MCF 10A (cell line): ENCODE results near the gene TAS1R2. TPM values are rescaled to one million over a fixed set of nuclear protein-coding genes. Genes with fewer than 3 reads are reported as not detected.

Experiments
- BruUV-seq: library from RNA; stranded (reverse); fragments of 400-500 nt; replicated peaks from 2 replicates; lab custom pipeline; 2021; lab: Mats Ljungman, UMichigan
- CTCF ChIA-PET: fragments of 300-600 bp; sonication (Branson Sonifier 250); formaldehyde crosslinking; extraction: SDS; loops from one replicate; lab custom pipeline; 2021; ENCODE audit warnings: antibody characterized with exemption, inconsistent platforms; lab: Yijun Ruan, JAX
- POLR2A ChIA-PET: fragments of 300-600, 350-650 bp; sonication (Branson Sonifier 250); formaldehyde crosslinking; extraction: SDS; loops from one replicate; lab custom pipeline; 2020; ENCODE audit warnings: antibody characterized with exemption, inconsistent platforms; lab: Yijun Ruan, JAX
- DNase-seq: peaks from one replicate; pipeline ENCODE4 v3.0.0-alpha.2; 2018; ENCODE audit not compliant: unreplicated experiment
- H3K27ac Mint-ChIP-seq: one replicate; pipeline ENCODE4 v1.8.0; 2022; ENCODE audit warnings: mild to moderate bottlenecking, low read depth, mixed read lengths; ENCODE audit not compliant: unreplicated experiment
- H3K27me3 Mint-ChIP-seq: one replicate; pipeline ENCODE4 v1.8.0; 2022; ENCODE audit warnings: mixed read lengths; ENCODE audit not compliant: insufficient read depth, unreplicated experiment
- H3K36me3 Mint-ChIP-seq: one replicate; pipeline ENCODE4 v1.8.0; 2022; ENCODE audit warnings: mild to moderate bottlenecking, moderate library complexity, mixed read lengths; ENCODE audit not compliant: insufficient read depth, unreplicated experiment
- H3K4me1 Mint-ChIP-seq: one replicate; pipeline ENCODE4 v1.8.0; 2022; ENCODE audit warnings: mixed read lengths; ENCODE audit not compliant: insufficient read depth, unreplicated experiment
- H3K4me3 Mint-ChIP-seq: one replicate; pipeline ENCODE4 v1.8.0; 2022; ENCODE audit warnings: mild to moderate bottlenecking, moderate library complexity, mixed read lengths; ENCODE audit not compliant: unreplicated experiment
- H3K9me3 Mint-ChIP-seq: one replicate; pipeline ENCODE4 v1.8.0; 2022; ENCODE audit warnings: mixed read lengths; ENCODE audit not compliant: unreplicated experiment
- intact Hi-C: fragments of 100-400 bp; cut with micrococcal nuclease; formaldehyde crosslinking; loops from 2 replicates; pipeline ENCODE4 v1.14.1; 2022
- total RNA-seq: library from RNA; stranded (reverse); gene quantifications from 2 replicates; pipeline ENCODE4 v1.2.3, GENCODE V29; 2022
- TF ChIP-seq, protein P1 (sequence below): fragments of 200-600 bp; IDR thresholded peaks from one replicate; pipeline ENCODE4 v1.8.0; 2022; ENCODE audit warnings: antibody characterized with exemption, mild to moderate bottlenecking; ENCODE audit not compliant: unreplicated experiment

Gene TAS1R2
- total RNA-seq, 1 experiment from 2014 or later = not detected

DNA sequence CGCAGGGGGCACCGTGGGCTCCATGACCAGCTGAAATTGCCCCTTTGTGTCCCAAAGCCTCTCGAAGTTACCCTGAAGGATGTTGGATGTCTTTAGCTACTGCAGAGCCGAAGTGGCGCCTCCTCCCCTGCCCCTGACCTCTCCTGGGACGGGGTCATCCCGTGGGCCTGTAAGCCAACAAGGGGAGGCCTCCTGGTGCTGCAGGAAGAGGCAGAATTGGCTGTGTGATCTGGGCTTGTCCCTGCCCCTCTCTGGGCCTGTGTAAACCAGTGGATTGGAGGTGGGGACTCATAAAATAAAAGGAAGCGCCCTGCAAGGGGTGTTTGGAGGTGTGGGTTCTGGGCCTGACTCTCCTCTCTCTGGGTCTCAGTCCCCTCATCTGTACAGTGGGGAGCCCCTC is 2.1 kb upstream of the TAS1R2 start:
- Mint-ChIP-seq H3K36me3 (no peaks in the 10 kb centered on the region), H3K27me3 (peaks cover 34% of the 10 kb centered on the region), H3K4me1 (no peaks in the 10 kb centered on the region), H3K27ac (no peak overlapping the region), H3K4me3 (no peak overlapping the region), H3K9me3 (no peaks in the 10 kb centered on the region)
- CTCF ChIA-PET = interaction anchor here (0.8 kb wide), 1 partner anchor 13 kb away, joined by 3 read pairs; no protein-coding TSS in a partner anchor
- no TSS peak for BruUV-seq
- DNase-seq = no peak
- intact Hi-C loops = no loop called here
- POLR2A ChIA-PET = no interaction called here
- TF ChIP-seq, protein P1, sequence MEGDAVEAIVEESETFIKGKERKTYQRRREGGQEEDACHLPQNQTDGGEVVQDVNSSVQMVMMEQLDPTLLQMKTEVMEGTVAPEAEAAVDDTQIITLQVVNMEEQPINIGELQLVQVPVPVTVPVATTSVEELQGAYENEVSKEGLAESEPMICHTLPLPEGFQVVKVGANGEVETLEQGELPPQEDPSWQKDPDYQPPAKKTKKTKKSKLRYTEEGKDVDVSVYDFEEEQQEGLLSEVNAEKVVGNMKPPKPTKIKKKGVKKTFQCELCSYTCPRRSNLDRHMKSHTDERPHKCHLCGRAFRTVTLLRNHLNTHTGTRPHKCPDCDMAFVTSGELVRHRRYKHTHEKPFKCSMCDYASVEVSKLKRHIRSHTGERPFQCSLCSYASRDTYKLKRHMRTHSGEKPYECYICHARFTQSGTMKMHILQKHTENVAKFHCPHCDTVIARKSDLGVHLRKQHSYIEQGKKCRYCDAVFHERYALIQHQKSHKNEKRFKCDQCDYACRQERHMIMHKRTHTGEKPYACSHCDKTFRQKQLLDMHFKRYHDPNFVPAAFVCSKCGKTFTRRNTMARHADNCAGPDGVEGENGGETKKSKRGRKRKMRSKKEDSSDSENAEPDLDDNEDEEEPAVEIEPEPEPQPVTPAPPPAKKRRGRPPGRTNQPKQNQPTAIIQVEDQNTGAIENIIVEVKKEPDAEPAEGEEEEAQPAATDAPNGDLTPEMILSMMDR = no peak

DNA sequence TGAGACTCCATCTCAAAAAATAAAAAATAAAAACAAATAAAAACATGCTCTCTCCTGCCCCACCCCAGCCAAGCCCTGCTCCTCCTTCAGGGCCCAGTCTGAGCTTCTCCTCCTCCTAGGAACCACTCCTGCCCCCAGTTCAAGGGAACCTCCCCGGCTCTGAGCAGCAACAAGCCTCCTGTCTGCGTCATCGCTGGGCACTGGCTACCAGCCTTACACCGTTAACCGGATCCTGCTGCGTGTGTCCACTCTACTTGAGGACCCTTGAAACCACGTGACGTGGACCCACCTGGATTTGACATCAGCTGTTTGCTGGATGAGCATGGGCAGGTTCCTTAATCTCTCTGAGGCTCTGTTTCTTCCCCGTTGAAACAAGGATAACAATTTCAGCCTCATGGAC is 1.6 kb upstream of the TAS1R2 start:
- H3K27ac Mint-ChIP-seq = no peak overlapping the region
- no TSS peak for BruUV-seq
- H3K4me3 Mint-ChIP-seq = no peak overlapping the region
- POLR2A ChIA-PET = no interaction called here
- intact Hi-C loops = no loop called here
- TF ChIP-seq, protein P1 = no peak
- no peaks in the 10 kb centered on the region for H3K4me1 Mint-ChIP-seq
- no peak for DNase-seq
- no peaks in the 10 kb centered on the region for H3K36me3 Mint-ChIP-seq
- CTCF ChIA-PET = no interaction called here
- H3K9me3 Mint-ChIP-seq = no peaks in the 10 kb centered on the region
- H3K27me3 Mint-ChIP-seq = peaks cover 36% of the 10 kb centered on the region

DNA sequence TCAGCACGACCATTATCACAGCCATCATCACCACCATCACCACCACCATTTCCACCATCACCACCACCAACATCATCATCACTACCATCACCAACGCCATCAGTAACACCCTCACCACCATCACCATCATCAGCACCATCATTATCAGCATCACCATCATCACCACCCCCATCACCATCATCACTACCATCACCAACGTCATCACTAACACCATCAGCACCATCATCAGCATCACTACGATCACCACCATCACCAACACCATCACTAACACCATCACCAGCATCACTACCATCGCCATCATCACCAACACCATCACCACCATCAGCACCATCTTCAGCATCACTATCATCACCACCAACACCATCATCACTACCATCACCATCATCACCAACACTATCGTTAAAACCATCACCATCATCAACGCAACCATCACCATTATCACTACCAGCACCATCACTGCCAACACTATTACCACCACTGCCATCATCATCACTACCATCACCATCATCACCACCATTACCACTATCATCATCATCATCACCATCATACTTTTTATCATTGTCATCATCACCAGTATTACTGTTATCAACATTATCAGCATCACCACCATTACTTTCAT is 1.3 kb downstream of the TAS1R2 start:
- POLR2A ChIA-PET = no interaction called here

DNA sequence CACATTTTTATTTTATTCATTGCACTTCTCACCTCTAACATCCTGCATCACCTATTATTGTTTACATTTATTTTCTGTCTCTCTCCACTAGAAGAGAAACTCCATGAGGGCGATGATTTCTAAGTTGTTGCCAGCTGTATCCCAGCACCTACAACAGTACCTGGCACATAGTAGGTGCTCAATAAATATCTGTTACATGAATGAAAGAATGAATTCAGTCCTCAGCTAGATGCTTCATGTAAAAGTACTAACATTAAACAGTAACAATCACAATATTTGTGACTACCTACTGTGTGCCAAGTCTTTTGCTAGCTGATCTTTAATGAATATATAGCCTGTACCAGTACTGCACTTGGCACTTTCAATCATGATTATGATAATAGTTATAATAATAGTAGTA is 3.0 kb downstream of the TAS1R2 start:
- POLR2A ChIA-PET = no interaction called here
- intact Hi-C loops = no loop called here

More for the DNA sequence above, 1.3 kb downstream of the TAS1R2 start:
- BruUV-seq = no TSS peak
- no peak overlapping the region for H3K4me3 Mint-ChIP-seq
- intact Hi-C loops = no loop called here
- DNase-seq = no peak
- H3K27ac Mint-ChIP-seq = no peak overlapping the region
- H3K36me3 Mint-ChIP-seq = no peaks in the 10 kb centered on the region
- H3K9me3 Mint-ChIP-seq = no peaks in the 10 kb centered on the region
- CTCF ChIA-PET = no interaction called here
- no peaks in the 10 kb centered on the region for H3K4me1 Mint-ChIP-seq
- TF ChIP-seq, protein P1 = no peak
- peaks cover 22% of the 10 kb centered on the region for H3K27me3 Mint-ChIP-seq

More for the DNA sequence above, 3.0 kb downstream of the TAS1R2 start:
- Mint-ChIP-seq H3K4me1 (no peaks in the 10 kb centered on the region), H3K27me3 (peaks cover 20% of the 10 kb centered on the region), H3K36me3 (no peaks in the 10 kb centered on the region), H3K27ac (no peak overlapping the region), H3K4me3 (no peak overlapping the region), H3K9me3 (no peaks in the 10 kb centered on the region)
- BruUV-seq = no TSS peak
- no peak for DNase-seq
- CTCF ChIA-PET = interaction anchor here (0.7 kb wide), 1 partner anchor 14 kb away, joined by 3 read pairs; no protein-coding TSS in a partner anchor
- TF ChIP-seq, protein P1 = no peak
